ENCODE results near the gene ABTB2.

Gene ABTB2

GRCh38 chr11:34308049-34308912, 49.5 kb downstream of the ABTB2 start:
- no peak for TF ChIP-seq CTCF (IDR thresholded peaks at IDR 0.05; ENCODE audit: low read depth, low read length, missing control alignments)
- H3K4me3 ChIP-seq (replicated peaks; ENCODE audit: low read depth, low read length): no peak overlapping the region
- no peak for DNase-seq (ENCODE audit: extremely low read depth, low read depth)

GRCh38 chr11:34305780-34306179, 52.0 kb downstream of the ABTB2 start:
- TF ChIP-seq CTCF (IDR thresholded peaks at IDR 0.05; ENCODE audit: low read depth, low read length, missing control alignments): no peak
- no peak for DNase-seq (ENCODE audit: extremely low read depth, low read depth)
- H3K4me3 ChIP-seq (replicated peaks; ENCODE audit: low read depth, low read length): no peak overlapping the region

- peak; percentile 75 for DNase-seq (ENCODE audit: extremely low read depth, low read depth)
- TF ChIP-seq CTCF (IDR thresholded peaks at IDR 0.05; ENCODE audit: low read depth, low read length, missing control alignments): no peak
- H3K4me3 ChIP-seq (replicated peaks; ENCODE audit: low read depth, low read length): no peak overlapping the region
These were observed 52.6 kb downstream of the ABTB2 start for GRCh38 chr11:34305193-34305592.

GRCh38 chr11:34303028-34303570, 54.7 kb downstream of the ABTB2 start:
- TF ChIP-seq CTCF (IDR thresholded peaks at IDR 0.05; ENCODE audit: low read depth, low read length, missing control alignments): no peak
- no peak overlapping the region for H3K4me3 ChIP-seq (replicated peaks; ENCODE audit: low read depth, low read length)
- no peak for DNase-seq (ENCODE audit: extremely low read depth, low read depth)

GRCh38 chr11:34302046-34302921, 55.5 kb downstream of the ABTB2 start:
- DNase-seq (ENCODE audit: extremely low read depth, low read depth): peak; percentile 87
- no peak overlapping the region for H3K4me3 ChIP-seq (replicated peaks; ENCODE audit: low read depth, low read length)
- TF ChIP-seq CTCF (IDR thresholded peaks at IDR 0.05; ENCODE audit: low read depth, low read length, missing control alignments): no peak

- no peak for TF ChIP-seq CTCF (IDR thresholded peaks at IDR 0.05; ENCODE audit: low read depth, low read length, missing control alignments)
- H3K4me3 ChIP-seq (replicated peaks; ENCODE audit: low read depth, low read length): no peak overlapping the region
- no peak for DNase-seq (ENCODE audit: extremely low read depth, low read depth)
These were observed 56.9 kb downstream of the ABTB2 start for GRCh38 chr11:34300926-34301295.

All from HFF-Myc (cell line).